KMS-11 (cell line): ENCODE measurements around the gene SLC38A9.

Experiments used
- H2AFZ ChIP-seq: fragments of 200-600 bp; sonication (generic); 2 replicates; pipeline ENCODE4 v1.6.1; 2016; ENCODE audit warnings: antibody characterized with exemption, mixed run types, low read depth
- H3K27ac ChIP-seq: fragments of 200-600 bp; sonication (generic); 2 replicates; pipeline ENCODE4 v1.6.1; 2016; ENCODE audit warnings: mild to moderate bottlenecking, mixed run types
- H3K27me3 ChIP-seq: fragments of 200-600 bp; sonication (generic); 2 replicates; pipeline ENCODE4 v1.6.1; 2017; ENCODE audit warnings: mild to moderate bottlenecking, low read depth, mixed run types, moderate library complexity; ENCODE audit not compliant: insufficient read depth
- H3K36me3 ChIP-seq: fragments of 200-600 bp; sonication (generic); 2 replicates; pipeline ENCODE4 v1.6.1; 2017; ENCODE audit warnings: mild to moderate bottlenecking, mixed run types; ENCODE audit not compliant: insufficient read depth
- H3K4me1 ChIP-seq: fragments of 200-600 bp; sonication (generic); 2 replicates; pipeline ENCODE4 v1.6.1; 2016; ENCODE audit warnings: mild to moderate bottlenecking, low read depth, mixed run types; ENCODE audit not compliant: poor library complexity, severe bottlenecking
- H3K4me2 ChIP-seq: fragments of 200-600 bp; sonication (generic); 2 replicates; pipeline ENCODE4 v1.7.0; 2016; ENCODE audit warnings: mild to moderate bottlenecking, mixed run types
- H3K4me3 ChIP-seq: fragments of 200-600 bp; sonication (generic); IDR thresholded peaks from 2 replicates; pipeline ENCODE4 v1.6.1; 2017; ENCODE audit warnings: low read depth, low read length, mixed read lengths; ENCODE audit not compliant: insufficient read depth
- H3K79me2 ChIP-seq: fragments of 200-600 bp; sonication (generic); 2 replicates; pipeline ENCODE4 v1.6.1; 2016; ENCODE audit warnings: low read depth, mixed run types; ENCODE audit not compliant: insufficient read depth
- H3K9ac ChIP-seq: fragments of 200-600 bp; sonication (generic); 2 replicates; pipeline ENCODE4 v1.6.1; 2016; ENCODE audit warnings: mild to moderate bottlenecking, mixed run types
- H4K20me1 ChIP-seq: fragments of 200-600 bp; sonication (generic); 2 replicates; pipeline ENCODE4 v1.6.1; 2016; ENCODE audit warnings: mild to moderate bottlenecking, mixed run types; ENCODE audit not compliant: insufficient read depth
- CTCF ChIP-seq: fragments of 200-600 bp; sonication (generic); conservative IDR thresholded peaks from 2 replicates; pipeline ENCODE4 v1.6.1; 2017; ENCODE audit warnings: low read depth, mild to moderate bottlenecking, antibody characterized with exemption, low read length, moderate library complexity, mixed read lengths

Gene SLC38A9

DNA sequence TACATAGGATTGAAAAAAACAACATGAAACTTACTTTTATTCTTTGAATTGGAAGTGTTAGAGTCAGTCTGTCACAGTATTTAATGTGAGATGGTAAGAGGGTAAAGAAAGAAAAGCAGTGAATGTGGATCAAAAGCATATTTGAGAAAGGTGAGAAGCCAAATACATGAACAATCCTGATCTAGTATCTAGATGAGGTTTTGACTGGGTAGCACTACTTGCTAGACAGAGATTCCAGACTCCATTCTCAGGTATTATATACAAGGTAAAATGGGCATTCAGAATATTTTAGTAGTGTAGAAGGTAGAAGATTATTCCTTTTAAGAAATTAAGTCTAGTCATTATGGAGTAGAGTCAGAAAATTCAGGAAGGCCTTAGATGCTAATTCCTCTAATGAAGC, 62.2 kb downstream of the SLC38A9 start:
- H3K4me3 ChIP-seq, result no peak overlapping the region
- H4K20me1 ChIP-seq, result no peaks in the 10 kb centered on the region
- no peaks in the 10 kb centered on the region for H3K27me3 ChIP-seq
- H3K36me3 ChIP-seq, result no peaks in the 10 kb centered on the region
- H3K4me2 ChIP-seq, result peak overlapping the region; percentile 51
- H2AFZ ChIP-seq, result no peak overlapping the region
- H3K27ac ChIP-seq, result no peak overlapping the region
- no peak overlapping the region for H3K9ac ChIP-seq
- H3K4me1 ChIP-seq, result peaks cover 39% of the 10 kb centered on the region
- no peak for TF ChIP-seq CTCF
- no peaks in the 10 kb centered on the region for H3K79me2 ChIP-seq

- peaks cover 21% of the 10 kb centered on the region for H3K4me1 ChIP-seq
- H2AFZ ChIP-seq, result no peak overlapping the region
- no peaks in the 10 kb centered on the region for H3K79me2 ChIP-seq
- no peaks in the 10 kb centered on the region for H3K27me3 ChIP-seq
- H3K36me3 ChIP-seq, result no peaks in the 10 kb centered on the region
- H3K4me3 ChIP-seq, result no peak overlapping the region
- no peak overlapping the region for H3K4me2 ChIP-seq
- H3K9ac ChIP-seq, result no peak overlapping the region
- H3K27ac ChIP-seq, result no peak overlapping the region
- H4K20me1 ChIP-seq, result no peaks in the 10 kb centered on the region
- no peak for TF ChIP-seq CTCF
Observed at GRCh38 chr5:55645304-55645703, 66.8 kb downstream of the SLC38A9 start.

GRCh38 chr5:55638455-55638854, 73.7 kb downstream of the SLC38A9 start:
- H3K4me2 ChIP-seq, result no peak overlapping the region

GRCh38 chr5:55638051-55638450, 74.1 kb downstream of the SLC38A9 start:
- Histone ChIP-seq H3K4me2 (no peak overlapping the region), H3K27me3 (no peaks in the 10 kb centered on the region), H3K9ac (no peak overlapping the region), H2AFZ (no peak overlapping the region), H3K4me1 (peaks cover 35% of the 10 kb centered on the region), H4K20me1 (no peaks in the 10 kb centered on the region), H3K79me2 (no peaks in the 10 kb centered on the region), H3K27ac (no peak overlapping the region), H3K4me3 (no peak overlapping the region), H3K36me3 (no peaks in the 10 kb centered on the region)
- TF ChIP-seq CTCF, result no peak

More at GRCh38 chr5:55638455-55638854, 73.7 kb downstream of the SLC38A9 start:
- Histone ChIP-seq H4K20me1 (no peaks in the 10 kb centered on the region), H2AFZ (no peak overlapping the region), H3K79me2 (no peaks in the 10 kb centered on the region), H3K27me3 (no peaks in the 10 kb centered on the region), H3K36me3 (no peaks in the 10 kb centered on the region), H3K9ac (no peak overlapping the region), H3K4me1 (peaks cover 31% of the 10 kb centered on the region), H3K4me3 (no peak overlapping the region), H3K27ac (no peak overlapping the region)
- TF ChIP-seq CTCF, result no peak
